GM18526 (cell line): ENCODE measurements around the gene CFAP141.

Source experiments
- POLR2A ChIP-seq: IDR thresholded peaks from 3 replicates; pipeline ENCODE4 v1.6.1; 2011; ENCODE audit not compliant: insufficient read length; ENCODE audit errors: extremely low read depth

CFAP141 gene

GRCh38 chr1:154182344-154183045 is 23.6 kb downstream of the CFAP141 start:
- TF ChIP-seq POLR2A = peak; percentile 50

DNA sequence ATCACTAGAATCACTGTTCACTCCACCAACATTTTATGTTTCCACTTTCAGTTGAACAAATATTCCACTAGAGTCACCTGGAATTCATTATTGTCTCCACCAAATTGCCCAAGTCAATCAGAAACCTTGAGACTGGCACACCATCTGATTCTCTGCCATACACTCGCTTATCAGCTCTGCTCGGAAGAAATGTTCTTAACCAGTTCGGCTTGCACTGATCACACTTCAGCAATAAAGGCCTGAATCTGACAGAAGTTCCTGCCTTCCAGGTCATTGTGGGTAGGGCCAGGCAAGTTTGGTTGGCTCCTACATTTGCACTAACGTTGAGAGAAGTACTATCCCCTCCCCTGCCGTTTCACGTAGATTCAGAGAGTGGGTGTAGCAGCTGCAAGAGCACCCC is 24.2 kb downstream of the CFAP141 start:
- TF ChIP-seq POLR2A = no peak

DNA sequence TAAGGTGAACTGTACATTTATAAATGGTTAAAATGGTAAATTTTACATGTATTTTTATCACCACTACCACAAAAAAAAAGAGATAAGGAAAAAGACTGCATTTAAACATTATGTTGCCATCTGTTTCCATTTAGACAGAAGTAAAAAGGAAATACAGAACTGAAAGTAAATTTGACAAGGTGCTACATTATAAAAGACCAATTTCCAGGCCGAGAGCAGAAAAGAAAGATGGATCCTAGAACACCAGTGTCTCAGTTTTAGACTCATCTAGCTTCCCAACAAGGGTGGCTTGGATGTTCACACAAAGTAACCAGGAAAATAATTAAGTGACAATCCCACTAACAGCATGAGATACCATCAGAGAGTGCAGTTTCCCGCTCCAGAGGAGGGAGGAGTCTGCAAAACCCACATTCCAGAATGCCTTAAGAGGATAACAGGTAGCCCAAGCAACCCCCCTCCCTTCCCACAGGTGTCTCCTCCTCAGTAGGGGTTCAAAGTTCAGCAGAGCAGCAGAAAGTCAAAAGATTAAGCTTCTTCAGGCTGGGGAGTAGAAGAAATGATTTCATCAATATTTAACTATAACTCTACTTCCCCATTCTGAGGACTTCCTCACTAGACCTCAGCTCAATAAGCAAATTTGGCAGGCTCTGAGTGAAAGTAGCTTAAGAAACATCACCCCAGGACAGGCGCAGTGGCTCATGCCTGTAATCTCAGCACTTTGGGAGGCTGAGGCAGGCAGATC is 26.0 kb downstream of the CFAP141 start:
- TF ChIP-seq POLR2A = no peak

- TF ChIP-seq POLR2A = no peak
Observed at GRCh38 chr1:154178911-154179811, 27.0 kb downstream of the CFAP141 start.

DNA sequence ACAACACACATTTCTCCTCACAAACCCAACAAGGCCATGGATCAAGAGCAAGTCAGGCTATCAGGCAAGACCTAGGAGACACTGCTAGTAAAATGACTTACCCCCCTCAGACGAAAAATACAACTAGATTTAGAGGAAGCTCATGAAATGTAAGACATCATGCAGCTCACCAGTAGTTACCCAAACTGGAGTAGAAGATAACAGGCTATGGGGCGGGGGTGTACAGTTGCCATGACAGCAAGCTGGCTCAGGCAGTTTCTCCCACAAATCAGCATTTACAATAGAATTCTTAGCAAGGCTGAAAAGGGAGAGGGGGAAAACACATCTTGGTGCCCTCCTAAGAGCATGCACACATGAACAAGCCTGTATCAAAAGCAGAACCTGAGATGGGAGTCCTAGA is 28.1 kb downstream of the CFAP141 start:
- no peak for TF ChIP-seq POLR2A

GRCh38 chr1:154176337-154176736 is 29.8 kb downstream of the CFAP141 start:
- no peak for TF ChIP-seq POLR2A

GRCh38 chr1:154174654-154175053 is 31.5 kb downstream of the CFAP141 start:
- TF ChIP-seq POLR2A = no peak

DNA sequence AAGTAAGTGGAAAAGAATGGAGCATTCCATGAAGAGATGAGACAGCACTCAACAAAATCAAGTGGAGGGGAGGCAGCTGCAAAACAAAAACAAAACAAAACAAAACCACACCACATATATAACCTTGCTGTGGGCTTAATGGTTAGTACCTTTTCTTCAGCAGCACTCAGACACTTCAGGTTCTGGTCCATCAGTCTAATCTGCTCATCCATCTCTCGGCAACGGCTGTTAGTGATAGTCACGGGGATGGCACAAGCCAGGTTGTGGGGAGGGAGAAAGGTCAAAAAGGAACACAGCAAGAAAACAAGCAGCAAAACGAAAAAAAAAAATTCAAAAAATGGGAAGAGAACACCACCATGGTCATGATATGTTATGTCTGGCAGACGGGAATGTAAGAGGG is 34.3 kb downstream of the CFAP141 start:
- TF ChIP-seq POLR2A = no peak

DNA sequence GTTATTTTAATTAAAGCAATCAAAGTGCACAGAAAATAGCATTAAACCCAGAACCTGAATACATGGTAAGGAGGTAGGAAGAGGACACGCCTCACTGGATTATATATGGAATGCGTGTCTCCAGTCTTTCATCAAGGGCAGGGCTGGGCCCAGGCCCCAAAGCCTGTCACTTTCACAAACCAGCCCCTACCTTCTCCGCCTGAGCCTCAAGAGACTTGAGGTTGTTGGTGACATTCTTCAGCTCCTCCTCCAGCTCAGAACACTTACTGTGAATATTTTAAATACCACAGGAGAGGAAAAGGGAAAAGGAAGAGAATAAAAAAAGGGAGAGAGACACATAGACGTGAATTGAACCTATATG is 34.9 kb downstream of the CFAP141 start:
- TF ChIP-seq POLR2A = no peak

DNA sequence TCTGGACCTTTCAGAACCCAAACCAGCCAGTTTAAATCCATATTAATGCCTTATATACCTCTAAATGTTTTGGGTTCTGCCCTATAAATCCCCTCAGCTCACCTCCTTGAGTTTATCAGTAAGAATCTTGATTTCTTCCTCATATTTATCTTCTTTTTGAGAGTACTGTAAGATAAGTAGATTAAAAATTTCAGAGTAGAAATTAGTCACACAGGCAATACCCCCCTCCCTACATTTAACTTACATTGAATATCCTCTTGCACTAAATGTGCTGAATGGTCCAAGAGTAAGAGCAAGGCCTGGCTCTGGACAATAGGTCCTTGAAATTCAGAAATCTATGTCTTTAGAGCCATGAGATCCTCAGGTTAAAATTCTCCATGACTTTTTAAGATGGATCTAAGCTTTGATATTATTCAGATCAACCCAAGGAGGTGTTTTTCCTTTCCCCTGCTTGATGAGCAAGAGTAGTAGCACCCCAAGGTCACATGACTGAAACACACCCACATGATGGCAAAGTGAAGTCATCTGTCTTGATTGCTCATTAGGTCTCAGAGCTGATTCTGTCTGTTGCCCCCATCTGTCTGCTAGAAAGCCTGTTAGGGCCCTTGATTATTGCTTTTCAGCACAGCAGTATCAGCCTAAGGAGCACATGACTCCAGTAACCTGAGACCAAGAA is 35.4 kb downstream of the CFAP141 start:
- no peak for TF ChIP-seq POLR2A

GRCh38 chr1:154167461-154167860 is 38.7 kb downstream of the CFAP141 start:
- no peak for TF ChIP-seq POLR2A

DNA sequence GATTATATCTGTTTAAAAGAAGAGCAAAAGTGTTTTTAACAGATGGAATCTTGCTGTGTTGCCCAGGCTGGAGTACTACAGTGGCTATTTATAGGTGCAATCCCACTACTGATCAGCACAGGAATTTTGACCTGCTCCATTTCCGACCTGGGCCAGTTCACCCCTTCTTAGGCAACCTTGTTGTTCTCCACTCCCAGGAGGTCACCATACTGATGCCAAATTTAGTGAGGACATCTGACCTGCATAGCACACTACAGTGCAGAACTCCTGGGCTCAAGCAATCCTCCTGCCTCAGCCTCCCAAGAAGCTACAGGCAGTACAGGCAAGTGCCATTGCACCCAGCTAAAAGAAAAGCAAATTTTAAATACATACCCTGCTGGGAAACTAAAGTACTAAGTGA is 39.9 kb downstream of the CFAP141 start:
- no peak for TF ChIP-seq POLR2A

GRCh38 chr1:154159554-154159953 is 46.6 kb downstream of the CFAP141 start:
- TF ChIP-seq POLR2A = no peak

- TF ChIP-seq POLR2A = no peak
Observed at GRCh38 chr1:154158307-154159125, 47.6 kb downstream of the CFAP141 start.
